Measurements from ENCODE around the gene MRPL37.
"Not testable (repeated sequence)": the region's sequence is repeated elsewhere in the genome, so short reads cannot be mapped to it uniquely, and the experiment has no call there.

The MRPL37 gene

GRCh38 chr1:54163051-54163450 lies 36.9 kb upstream of the MRPL37 start:
- H3K27me3 ChIP-seq (ENCODE audit: control insufficient read depth, insufficient read depth, low read length): no peaks in the 10 kb centered on the region
- no peak overlapping the region for H3K4me3 ChIP-seq (ENCODE audit: low read length)
- H3K27ac ChIP-seq (ENCODE audit: low read length): no peak overlapping the region
- H3K4me1 ChIP-seq (ENCODE audit: control insufficient read depth, low read depth, low read length): no peaks in the 10 kb centered on the region
- no peak overlapping the region for H3K9ac ChIP-seq (ENCODE audit: low read length)
- H3K36me3 ChIP-seq (ENCODE audit: control insufficient read depth, low read depth, low read length): no peaks in the 10 kb centered on the region
- no peaks in the 10 kb centered on the region for H3K9me3 ChIP-seq (ENCODE audit: control insufficient read depth, low read depth, low read length)

- Histone ChIP-seq H3K27ac (ENCODE audit: low read length) (no peak overlapping the region), H3K9ac (ENCODE audit: low read length) (no peak overlapping the region), H3K36me3 (ENCODE audit: control insufficient read depth, low read depth, low read length) (no peaks in the 10 kb centered on the region), H3K27me3 (ENCODE audit: control insufficient read depth, insufficient read depth, low read length) (no peaks in the 10 kb centered on the region), H3K4me3 (ENCODE audit: low read length) (no peak overlapping the region), H3K9me3 (ENCODE audit: control insufficient read depth, low read depth, low read length) (no peaks in the 10 kb centered on the region), H3K4me1 (ENCODE audit: control insufficient read depth, low read depth, low read length) (no peaks in the 10 kb centered on the region)
Observed at GRCh38 chr1:54163573-54163972, 36.4 kb upstream of the MRPL37 start.

DNA sequence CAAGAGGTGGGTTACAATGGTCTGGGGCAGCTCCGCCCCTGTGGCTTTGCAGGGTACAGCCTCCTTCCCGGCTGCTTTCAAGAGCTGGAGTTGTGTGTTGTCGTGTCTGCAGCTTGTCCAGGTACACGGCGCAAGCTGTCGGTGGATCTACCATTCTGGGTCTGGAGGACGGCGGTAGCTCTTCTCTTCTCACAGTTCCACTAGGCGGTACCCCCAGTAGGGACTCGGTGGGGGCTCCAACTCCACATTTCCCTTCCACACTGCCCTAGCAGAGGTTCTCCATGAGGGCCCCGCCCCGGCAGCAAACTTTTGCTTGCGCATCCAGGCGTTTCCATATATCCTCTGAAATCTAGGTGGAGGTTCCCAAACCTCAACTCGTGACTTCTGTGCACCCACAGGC lies 34.8 kb upstream of the MRPL37 start:
- H3K4me1 ChIP-seq (ENCODE audit: control insufficient read depth, low read depth, low read length): no peaks in the 10 kb centered on the region
- H3K9ac ChIP-seq (ENCODE audit: low read length): no peak overlapping the region
- H3K27ac ChIP-seq (ENCODE audit: low read length): no peak overlapping the region
- H3K27me3 ChIP-seq (ENCODE audit: control insufficient read depth, insufficient read depth, low read length): no peaks in the 10 kb centered on the region
- H3K9me3 ChIP-seq (ENCODE audit: control insufficient read depth, low read depth, low read length): no peaks in the 10 kb centered on the region
- no peaks in the 10 kb centered on the region for H3K36me3 ChIP-seq (ENCODE audit: control insufficient read depth, low read depth, low read length)
- H3K4me3 ChIP-seq (ENCODE audit: low read length): no peak overlapping the region

DNA sequence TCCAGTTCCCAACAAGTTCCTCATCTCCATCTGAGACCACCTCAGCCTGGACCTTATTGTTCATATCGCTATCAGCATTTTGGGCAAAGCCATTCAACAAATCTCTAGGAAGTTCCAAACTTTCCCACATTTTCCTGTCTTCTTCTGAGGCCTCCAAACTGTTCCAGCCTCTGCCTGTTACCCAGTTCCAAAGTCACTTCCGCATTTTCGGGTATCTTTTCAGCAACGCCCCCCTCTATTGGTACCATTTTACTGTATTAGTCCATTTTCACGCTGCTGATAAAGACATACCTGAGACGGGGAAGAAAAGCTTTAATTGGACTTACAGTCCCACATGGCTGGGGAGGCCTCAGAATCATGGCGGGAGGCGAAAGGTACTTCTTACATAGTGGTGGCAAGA lies 33.6 kb upstream of the MRPL37 start:
- H3K27ac ChIP-seq (ENCODE audit: low read length): not testable (repeated sequence)

GRCh38 chr1:54167422-54168139 lies 32.4 kb upstream of the MRPL37 start:
- H3K36me3 ChIP-seq (ENCODE audit: control insufficient read depth, low read depth, low read length): no peaks in the 10 kb centered on the region
- H3K9me3 ChIP-seq (ENCODE audit: control insufficient read depth, low read depth, low read length): no peaks in the 10 kb centered on the region
- no peaks in the 10 kb centered on the region for H3K4me1 ChIP-seq (ENCODE audit: control insufficient read depth, low read depth, low read length)
- H3K4me3 ChIP-seq (ENCODE audit: low read length): no peak overlapping the region
- H3K9ac ChIP-seq (ENCODE audit: low read length): no peak overlapping the region
- no peak overlapping the region for H3K27ac ChIP-seq (ENCODE audit: low read length)
- no peaks in the 10 kb centered on the region for H3K27me3 ChIP-seq (ENCODE audit: control insufficient read depth, insufficient read depth, low read length)

More for the DNA sequence above, 33.6 kb upstream of the MRPL37 start:
- H3K36me3 ChIP-seq (ENCODE audit: control insufficient read depth, low read depth, low read length); H3K4me1 ChIP-seq (ENCODE audit: control insufficient read depth, low read depth, low read length); H3K9me3 ChIP-seq (ENCODE audit: control insufficient read depth, low read depth, low read length); H3K27me3 ChIP-seq (ENCODE audit: control insufficient read depth, insufficient read depth, low read length); H3K9ac ChIP-seq (ENCODE audit: low read length); H3K4me3 ChIP-seq (ENCODE audit: low read length): not testable (repeated sequence)

DNA sequence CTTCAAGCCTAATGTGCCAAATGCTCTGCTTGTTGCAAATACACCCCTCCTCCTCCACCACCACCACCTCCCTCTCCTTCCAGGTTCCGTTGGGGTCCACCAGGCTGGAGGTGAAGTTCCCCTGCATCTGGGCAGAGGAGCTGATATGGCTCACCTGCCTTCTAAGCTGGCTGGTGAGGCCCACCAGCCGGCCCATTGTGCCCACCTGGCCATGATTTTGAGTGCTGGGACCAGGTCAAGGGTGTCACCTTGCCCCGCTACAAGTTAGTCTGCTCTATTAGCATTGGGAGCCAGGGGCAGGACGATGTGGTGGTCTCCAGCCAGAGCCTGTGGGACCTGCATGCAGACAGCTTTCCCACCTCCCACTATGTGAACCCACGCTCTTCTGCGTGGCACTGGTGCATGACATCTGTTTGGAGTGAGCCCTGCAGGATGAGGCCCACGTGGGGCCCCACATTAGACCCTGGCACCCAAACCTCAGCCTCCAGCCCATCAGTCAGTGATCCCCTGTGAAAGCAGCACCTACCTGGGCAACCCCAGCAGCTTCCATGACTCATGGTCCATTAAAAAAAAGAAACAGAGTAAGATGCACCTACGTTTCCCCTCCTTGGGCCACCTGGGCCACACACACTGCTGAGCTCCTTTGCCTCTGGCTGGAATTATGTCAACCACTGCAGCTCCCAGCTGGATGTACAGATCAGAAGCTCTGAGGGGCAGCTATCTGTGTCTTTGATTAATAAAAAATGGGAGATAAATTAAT lies 31.6 kb upstream of the MRPL37 start:
- H3K4me1 ChIP-seq (ENCODE audit: control insufficient read depth, low read depth, low read length): no peaks in the 10 kb centered on the region
- no peak overlapping the region for H3K27ac ChIP-seq (ENCODE audit: low read length)

GRCh38 chr1:54169068-54169467 lies 30.9 kb upstream of the MRPL37 start:
- Histone ChIP-seq H3K4me3 (ENCODE audit: low read length) (no peak overlapping the region), H3K4me1 (ENCODE audit: control insufficient read depth, low read depth, low read length) (no peaks in the 10 kb centered on the region), H3K9ac (ENCODE audit: low read length) (no peak overlapping the region), H3K36me3 (ENCODE audit: control insufficient read depth, low read depth, low read length) (no peaks in the 10 kb centered on the region), H3K27ac (ENCODE audit: low read length) (no peak overlapping the region), H3K27me3 (ENCODE audit: control insufficient read depth, insufficient read depth, low read length) (no peaks in the 10 kb centered on the region), H3K9me3 (ENCODE audit: control insufficient read depth, low read depth, low read length) (no peaks in the 10 kb centered on the region)

More for the DNA sequence above, 31.6 kb upstream of the MRPL37 start:
- no peak overlapping the region for H3K4me3 ChIP-seq (ENCODE audit: low read length)
- no peaks in the 10 kb centered on the region for H3K27me3 ChIP-seq (ENCODE audit: control insufficient read depth, insufficient read depth, low read length)
- no peaks in the 10 kb centered on the region for H3K9me3 ChIP-seq (ENCODE audit: control insufficient read depth, low read depth, low read length)
- H3K36me3 ChIP-seq (ENCODE audit: control insufficient read depth, low read depth, low read length): no peaks in the 10 kb centered on the region
- no peak overlapping the region for H3K9ac ChIP-seq (ENCODE audit: low read length)

DNA sequence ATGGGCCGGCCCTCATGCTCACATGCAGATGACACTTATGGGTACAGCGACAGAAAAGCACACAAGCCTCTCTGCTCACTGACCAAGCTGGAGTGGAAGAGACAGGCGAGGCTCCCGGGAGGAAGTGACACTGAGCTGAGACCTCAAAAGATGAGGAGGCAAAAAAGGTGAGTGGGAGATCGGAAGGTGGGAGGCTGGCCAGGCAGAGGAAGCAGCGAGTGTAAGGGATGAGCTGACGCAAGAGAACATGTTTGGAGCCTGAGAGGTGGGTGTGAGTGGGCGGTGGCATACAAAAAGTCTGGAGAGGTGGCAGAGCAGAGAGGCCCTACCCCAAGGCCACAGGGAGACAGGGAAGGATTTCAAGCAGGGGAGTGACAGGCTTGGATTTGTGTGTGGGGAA lies 29.0 kb upstream of the MRPL37 start:
- no peaks in the 10 kb centered on the region for H3K27me3 ChIP-seq (ENCODE audit: control insufficient read depth, insufficient read depth, low read length)
- no peak overlapping the region for H3K27ac ChIP-seq (ENCODE audit: low read length)
- H3K4me1 ChIP-seq (ENCODE audit: control insufficient read depth, low read depth, low read length): no peaks in the 10 kb centered on the region
- H3K9ac ChIP-seq (ENCODE audit: low read length): no peak overlapping the region
- H3K36me3 ChIP-seq (ENCODE audit: control insufficient read depth, low read depth, low read length): no peaks in the 10 kb centered on the region
- H3K9me3 ChIP-seq (ENCODE audit: control insufficient read depth, low read depth, low read length): no peaks in the 10 kb centered on the region
- no peak overlapping the region for H3K4me3 ChIP-seq (ENCODE audit: low read length)

GRCh38 chr1:54171606-54172005 lies 28.4 kb upstream of the MRPL37 start:
- Histone ChIP-seq H3K27ac (ENCODE audit: low read length) (no peak overlapping the region), H3K9me3 (ENCODE audit: control insufficient read depth, low read depth, low read length) (no peaks in the 10 kb centered on the region), H3K4me3 (ENCODE audit: low read length) (no peak overlapping the region), H3K27me3 (ENCODE audit: control insufficient read depth, insufficient read depth, low read length) (no peaks in the 10 kb centered on the region), H3K36me3 (ENCODE audit: control insufficient read depth, low read depth, low read length) (no peaks in the 10 kb centered on the region), H3K4me1 (ENCODE audit: control insufficient read depth, low read depth, low read length) (no peaks in the 10 kb centered on the region), H3K9ac (ENCODE audit: low read length) (no peak overlapping the region)

DNA sequence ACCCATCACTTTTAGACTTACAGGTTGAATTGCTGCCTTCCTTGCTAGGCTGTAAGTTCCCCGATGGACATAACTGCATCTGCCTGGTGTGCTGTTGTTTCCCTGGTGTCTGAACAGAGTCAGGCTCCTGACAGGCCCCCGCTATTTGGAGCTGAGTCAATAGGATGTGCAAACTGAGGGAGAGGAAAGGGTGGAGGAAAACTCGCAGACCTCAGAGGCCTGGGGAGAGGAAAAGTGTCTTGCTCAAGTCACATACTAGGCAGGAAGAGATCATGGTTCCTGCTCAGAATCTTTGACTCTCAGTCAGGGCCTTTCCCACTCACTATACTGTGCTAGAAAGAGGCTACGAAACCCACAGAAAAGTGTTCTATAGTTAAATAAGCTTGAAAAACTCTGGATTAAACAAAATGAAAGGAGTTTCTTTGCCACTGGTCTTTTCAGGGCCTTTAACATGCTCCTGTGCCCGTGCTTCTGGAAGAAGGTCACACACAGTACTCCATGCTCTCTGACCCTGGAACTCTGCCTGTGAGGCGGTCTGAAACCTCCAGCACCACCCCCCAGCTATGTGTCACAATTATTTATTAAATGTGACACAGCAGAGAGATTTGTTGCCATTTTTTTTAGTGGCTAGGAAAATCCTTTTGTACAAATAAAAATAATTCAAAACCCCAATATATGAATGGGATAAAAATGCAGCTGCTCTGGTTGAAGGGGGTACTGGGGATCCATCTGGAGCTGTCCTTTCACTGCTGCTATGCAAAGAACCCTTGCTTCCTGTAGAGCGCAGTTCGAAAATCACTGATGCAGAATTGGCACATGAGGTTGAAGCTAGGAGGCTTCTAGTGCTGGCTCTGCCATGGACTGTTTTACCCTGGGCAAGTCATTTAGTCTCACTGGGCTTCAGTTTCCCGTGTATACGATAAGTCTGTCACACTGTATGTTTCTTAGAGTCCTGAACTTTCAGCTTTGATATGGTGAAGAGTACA lies 27.1 kb upstream of the MRPL37 start:
- Histone ChIP-seq H3K27me3 (ENCODE audit: control insufficient read depth, insufficient read depth, low read length) (no peaks in the 10 kb centered on the region), H3K27ac (ENCODE audit: low read length) (no peak overlapping the region), H3K4me1 (ENCODE audit: control insufficient read depth, low read depth, low read length) (no peaks in the 10 kb centered on the region), H3K9me3 (ENCODE audit: control insufficient read depth, low read depth, low read length) (no peaks in the 10 kb centered on the region), H3K9ac (ENCODE audit: low read length) (no peak overlapping the region), H3K4me3 (ENCODE audit: low read length) (no peak overlapping the region), H3K36me3 (ENCODE audit: control insufficient read depth, low read depth, low read length) (no peaks in the 10 kb centered on the region)

GRCh38 chr1:54173681-54174080 lies 26.3 kb upstream of the MRPL37 start:
- Histone ChIP-seq H3K27ac (ENCODE audit: low read length) (no peak overlapping the region), H3K27me3 (ENCODE audit: control insufficient read depth, insufficient read depth, low read length) (no peaks in the 10 kb centered on the region), H3K36me3 (ENCODE audit: control insufficient read depth, low read depth, low read length) (no peaks in the 10 kb centered on the region), H3K9me3 (ENCODE audit: control insufficient read depth, low read depth, low read length) (no peaks in the 10 kb centered on the region), H3K4me1 (ENCODE audit: control insufficient read depth, low read depth, low read length) (no peaks in the 10 kb centered on the region), H3K9ac (ENCODE audit: low read length) (no peak overlapping the region), H3K4me3 (ENCODE audit: low read length) (no peak overlapping the region)
